GM15510 (cell line): Measurements from ENCODE around the gene C10orf120.

Source experiments
- POLR2A ChIP-seq: IDR thresholded peaks from 3 replicates; pipeline ENCODE4 v1.6.1; 2011; ENCODE audit warnings: borderline replicate concordance; ENCODE audit not compliant: insufficient read length; ENCODE audit errors: extremely low read depth

Gene C10orf120

GRCh38 chr10:122656308-122656705 lies 43.3 kb downstream of the C10orf120 start:
- no peak for TF ChIP-seq POLR2A

- no peak for TF ChIP-seq POLR2A
Measured at GRCh38 chr10:122655524-122656307, 43.9 kb downstream of the C10orf120 start.

DNA sequence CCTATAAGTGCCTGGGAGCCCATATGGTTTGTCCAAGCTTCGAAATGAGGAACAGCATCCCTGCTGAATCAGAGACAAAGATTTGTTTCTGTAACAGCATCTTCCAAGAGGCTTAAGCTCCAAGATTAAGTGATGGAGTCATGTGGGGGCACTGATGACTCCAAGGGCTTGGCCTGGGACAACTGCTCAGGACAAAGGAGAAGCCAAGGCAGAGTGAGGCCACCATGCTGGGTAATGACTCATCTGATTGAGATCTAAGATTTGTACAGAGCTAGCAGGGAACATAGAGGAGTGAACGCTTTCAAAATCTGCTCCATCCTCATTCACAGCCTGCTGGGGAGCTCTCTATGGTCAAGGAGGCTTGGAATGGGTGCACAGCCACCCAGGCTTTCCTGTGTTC lies 49.3 kb downstream of the C10orf120 start:
- TF ChIP-seq POLR2A, result no peak

GRCh38 chr10:122649903-122650302 lies 49.7 kb downstream of the C10orf120 start:
- TF ChIP-seq POLR2A, result no peak

GRCh38 chr10:122648599-122649428 lies 50.8 kb downstream of the C10orf120 start:
- no peak for TF ChIP-seq POLR2A
